Measurements from ENCODE around the gene RASSF5.
A peak's percentile ranks its signal among the peaks of the same experiment; 100 is the strongest.

The RASSF5 gene

GRCh38 chr1:206518743-206519142, 11.4 kb downstream of the RASSF5 start:
- no peak for DNase-seq

DNA sequence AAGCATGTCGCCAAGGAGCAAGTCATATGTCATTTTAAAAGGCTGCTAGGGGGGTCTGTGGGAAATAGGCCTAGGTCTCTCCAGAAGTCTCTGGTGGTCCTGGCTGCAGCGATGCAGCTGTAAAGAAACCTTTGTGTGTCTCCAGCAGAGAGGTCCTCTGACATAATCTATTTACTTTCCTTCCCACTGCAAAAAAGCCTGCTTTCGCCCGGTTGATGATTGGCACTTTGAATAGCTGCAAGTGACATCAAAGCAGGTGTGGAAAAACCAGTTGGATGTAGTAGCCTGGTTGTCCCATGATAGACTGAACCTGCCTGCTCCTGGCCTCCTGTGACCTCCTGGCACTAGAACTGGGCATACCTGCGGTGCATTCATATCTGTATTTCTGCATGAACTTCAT, 13.8 kb downstream of the RASSF5 start:
- peak; percentile 34 for DNase-seq

DNA sequence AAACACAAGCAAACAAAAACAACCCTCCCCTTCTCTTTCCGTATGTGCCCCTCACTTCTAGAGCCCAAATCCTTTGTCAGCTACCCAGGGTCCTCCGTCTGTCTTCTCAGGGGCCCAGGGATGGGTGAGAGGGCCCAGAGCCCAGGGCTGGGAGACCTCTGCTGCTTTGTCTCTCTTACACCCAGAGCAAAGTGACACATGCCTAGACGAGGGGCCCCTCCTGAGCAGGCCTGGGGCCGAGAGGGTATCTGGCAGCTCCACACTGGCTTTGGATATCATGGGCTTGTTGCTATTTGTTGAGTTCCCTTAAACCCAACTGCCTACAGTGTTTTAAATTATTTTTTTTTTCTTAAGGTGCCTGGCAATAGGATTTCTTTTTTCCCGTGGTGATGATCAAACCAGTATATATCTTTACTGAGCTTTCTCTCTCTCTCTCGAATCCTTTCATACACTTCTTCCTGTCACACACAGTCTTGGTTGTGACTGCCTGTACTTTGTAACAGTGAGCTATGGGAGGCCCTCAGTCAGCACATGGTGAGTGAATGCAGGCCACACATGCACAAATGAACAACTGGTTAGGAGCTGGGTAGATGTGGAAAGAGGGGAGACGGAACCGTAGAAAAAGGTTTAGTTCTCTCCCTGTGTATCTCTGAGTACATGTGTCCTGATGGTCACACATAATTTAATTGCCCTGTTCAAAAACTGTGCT, 14.5 kb downstream of the RASSF5 start:
- no peak for DNase-seq

DNA sequence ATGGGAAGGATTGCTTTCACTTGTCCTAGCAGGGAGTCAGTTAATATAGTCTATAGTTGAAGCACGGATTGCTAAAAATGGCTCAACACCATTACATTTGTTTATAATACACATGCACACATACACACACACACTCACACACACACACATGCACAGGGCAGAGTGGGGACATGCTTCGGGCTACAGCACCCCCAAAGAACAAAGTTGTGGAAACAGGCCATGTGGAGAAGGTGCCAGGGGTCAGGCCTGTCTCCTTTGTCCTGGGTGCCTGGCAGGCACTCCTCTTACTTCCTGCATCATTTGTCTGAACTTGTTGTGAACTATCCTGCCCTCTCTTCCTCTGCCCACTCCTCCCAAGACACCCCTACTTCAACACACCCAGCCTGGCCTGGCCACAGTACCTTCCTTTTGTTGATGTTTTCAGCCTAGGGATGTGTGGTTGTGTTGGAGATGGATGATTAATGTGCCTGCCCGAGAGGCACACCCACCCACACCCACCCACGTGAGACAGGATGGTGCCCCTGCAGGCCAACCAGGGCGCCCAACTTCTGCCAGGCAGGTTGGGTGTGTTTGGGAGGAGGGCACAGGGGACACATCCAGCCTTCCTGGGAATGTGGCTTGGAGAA, 17.5 kb downstream of the RASSF5 start:
- DNase-seq, result no peak

DNA sequence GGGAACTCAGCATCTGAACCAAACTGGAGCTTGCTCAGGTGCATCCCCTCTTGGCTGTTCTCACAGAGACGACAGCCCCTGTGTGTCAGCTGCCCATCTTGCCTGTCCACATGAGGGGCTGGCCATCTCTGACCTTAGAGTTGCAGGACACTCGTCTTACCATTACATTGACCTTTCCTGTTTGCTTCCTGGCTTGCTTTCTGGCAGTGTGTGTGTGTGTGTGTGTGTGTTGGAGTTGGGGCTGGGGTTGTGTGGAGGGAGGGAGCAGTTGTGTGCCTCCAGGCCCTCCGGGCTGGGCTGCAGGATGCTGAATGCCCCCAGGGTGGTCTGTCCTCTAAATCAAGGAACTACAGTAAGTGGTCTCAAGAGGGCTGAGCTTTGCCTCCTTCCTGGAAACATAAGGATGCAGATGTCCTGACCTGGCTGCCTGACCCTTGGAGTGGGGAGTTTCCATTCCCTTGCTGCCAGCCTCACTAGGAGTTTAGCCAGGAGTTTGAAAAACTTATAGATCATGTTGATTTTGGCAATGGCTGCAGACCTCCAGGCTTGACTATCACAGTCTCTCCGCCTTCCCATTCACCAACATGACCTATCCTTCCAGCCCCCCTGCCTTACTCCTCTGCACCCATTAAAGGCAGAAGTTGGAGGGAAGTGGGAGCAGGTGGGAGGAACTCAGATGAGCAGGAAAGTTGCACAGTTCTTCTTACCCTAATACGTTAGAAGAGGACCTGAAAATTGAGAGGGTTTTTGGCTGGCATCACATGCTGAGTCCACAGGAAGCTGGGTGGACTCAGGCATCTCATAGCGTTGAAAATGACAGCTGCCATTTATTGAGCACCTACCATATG, 19.0 kb downstream of the RASSF5 start:
- DNase-seq, result no peak

- no peak for DNase-seq
Observed at GRCh38 chr1:206529425-206529824, 22.1 kb downstream of the RASSF5 start.

DNA sequence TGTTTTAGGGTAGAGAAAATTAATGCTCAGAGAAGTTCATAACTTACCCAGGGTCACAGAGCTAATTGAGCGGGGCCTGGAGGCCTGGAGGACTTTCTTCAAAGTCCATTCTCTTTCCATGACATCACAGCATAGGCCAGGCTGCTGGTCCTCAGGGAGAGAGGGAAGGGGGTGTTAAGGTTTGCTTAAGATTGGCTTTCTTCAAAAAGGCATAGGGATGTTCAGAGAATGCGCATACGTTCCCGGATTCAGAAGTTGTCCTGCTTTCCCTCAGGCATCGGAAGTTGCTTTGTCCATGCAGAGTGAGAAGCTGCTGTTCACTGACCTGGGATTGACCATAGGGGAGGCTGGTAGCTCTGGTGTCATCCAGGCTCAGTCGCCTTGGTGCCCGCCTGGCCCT, 25.0 kb downstream of the RASSF5 start:
- no peak for DNase-seq

DNA sequence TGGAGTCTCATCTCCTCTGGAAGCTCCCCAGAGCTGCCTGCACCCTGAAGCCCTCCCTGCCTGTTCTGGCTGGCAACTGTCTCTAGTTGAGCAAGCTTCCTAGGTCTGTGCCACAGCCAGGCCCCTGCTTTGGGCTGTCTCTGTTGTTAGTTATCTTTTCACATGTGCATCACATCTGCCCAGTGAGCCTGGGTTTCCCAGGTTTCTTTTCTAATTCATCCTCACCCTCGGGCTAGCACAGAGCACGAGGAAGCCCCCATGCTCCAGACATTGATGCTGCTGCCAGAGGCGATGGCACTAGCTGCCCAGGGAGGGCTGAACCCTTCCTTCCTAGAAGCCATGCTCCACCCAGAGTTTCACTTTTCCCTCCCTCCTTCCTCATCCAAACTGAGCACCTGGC, 27.2 kb downstream of the RASSF5 start:
- no peak for DNase-seq

- no peak for DNase-seq
Observed at GRCh38 chr1:206535853-206536188, 28.5 kb downstream of the RASSF5 start.

- no peak for DNase-seq
Observed at GRCh38 chr1:206537141-206537540, 29.8 kb downstream of the RASSF5 start.

DNA sequence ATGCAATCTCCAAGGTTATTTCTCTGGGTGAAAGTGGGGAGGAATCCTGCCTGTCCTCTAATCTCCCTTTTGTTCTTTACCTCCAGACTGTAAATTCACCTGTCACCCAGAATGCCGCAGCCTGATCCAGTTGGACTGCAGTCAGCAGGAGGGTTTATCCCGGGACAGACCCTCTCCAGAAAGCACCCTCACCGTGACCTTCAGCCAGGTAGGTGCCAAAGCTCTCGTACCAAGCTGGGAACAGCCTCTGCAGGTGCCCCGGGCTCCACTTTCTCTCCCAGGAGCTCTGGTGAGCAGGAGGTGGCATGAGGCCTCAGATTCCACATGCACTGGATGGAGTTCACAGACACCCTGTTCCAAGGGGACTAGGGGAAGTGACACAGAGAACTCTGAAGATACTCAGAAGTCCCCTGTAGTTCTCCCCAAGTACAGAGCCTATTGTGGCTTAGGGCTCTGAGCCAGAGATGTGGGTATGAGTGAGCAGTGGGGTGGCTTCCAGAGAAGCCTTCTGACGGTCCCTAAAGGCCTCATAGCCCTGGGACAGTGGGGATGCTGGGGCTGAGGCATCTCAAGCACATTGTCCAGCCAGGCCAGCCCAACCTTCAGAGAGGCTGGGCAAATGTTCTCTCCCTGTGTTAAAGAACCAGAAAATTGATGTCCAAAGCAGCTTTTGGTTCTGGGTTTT, 30.9 kb downstream of the RASSF5 start:
- DNase-seq, result no peak

- no peak for DNase-seq
Observed at GRCh38 chr1:206538901-206539640, 31.7 kb downstream of the RASSF5 start.

DNA sequence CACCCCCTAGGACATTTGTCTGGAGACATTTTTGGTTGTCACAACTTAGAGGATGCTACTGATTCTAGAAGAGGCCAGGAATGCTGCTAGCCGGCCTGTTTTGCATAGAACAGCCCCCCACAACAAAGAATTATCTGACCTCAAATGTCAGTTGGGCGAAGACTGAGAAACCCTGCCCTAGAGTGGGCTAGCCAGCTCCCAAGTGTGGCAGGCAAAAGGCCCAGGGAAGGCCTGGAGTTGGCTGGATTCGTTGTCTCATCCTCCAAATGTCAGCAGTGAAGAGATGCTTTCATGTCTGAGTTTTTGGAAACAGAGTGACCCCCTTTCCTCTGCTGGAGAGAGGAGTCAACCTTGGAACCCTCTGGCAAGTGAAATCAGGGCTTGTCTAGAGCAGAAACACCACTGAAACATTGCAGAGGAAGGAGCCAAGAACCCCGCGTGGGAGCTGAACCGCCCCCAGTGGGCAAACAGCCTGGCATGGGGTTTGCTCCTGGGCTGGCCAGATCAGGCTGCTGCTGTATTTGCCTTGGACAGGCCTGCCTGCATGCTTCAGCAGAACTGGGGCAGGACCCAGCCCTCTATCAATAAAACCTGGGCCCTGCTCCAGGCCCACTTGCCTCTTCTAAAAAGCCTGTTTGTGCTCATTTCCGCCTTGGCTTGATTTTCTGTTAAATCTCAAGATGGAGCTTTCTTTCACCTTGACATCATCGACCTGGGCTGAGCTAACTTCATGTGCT, 32.9 kb downstream of the RASSF5 start:
- no peak for DNase-seq

DNA sequence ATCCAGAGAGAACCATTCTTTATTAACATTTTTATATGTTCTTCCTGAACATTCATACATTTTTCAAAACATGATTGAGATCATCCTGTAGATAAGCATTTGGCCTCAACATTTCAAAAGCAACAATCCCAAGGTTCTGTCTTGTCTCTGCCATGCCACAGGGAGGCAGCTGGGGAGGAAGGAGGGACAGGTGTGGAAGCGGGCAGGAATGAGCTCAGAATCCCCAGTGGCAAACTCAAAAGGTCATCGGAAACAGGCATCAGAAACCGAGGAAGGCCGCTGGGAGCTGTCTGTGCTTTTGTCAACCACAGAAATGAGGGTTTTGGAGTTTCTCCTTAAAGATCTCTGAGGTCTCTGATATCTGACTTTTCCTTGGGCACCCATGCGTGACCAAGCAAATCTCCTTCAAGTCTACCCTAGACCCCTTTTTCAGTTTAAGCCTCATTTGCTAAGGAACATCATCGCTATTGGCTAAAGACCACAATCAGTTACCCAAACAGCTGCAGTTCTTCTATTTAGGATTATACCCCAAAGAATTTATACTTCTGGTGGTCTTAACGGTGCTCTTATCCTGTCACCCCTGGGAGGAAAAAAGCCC, 34.0 kb downstream of the RASSF5 start:
- no peak for DNase-seq

- DNase-seq, result no peak
Observed at GRCh38 chr1:206544562-206545257, 37.4 kb downstream of the RASSF5 start.

DNA sequence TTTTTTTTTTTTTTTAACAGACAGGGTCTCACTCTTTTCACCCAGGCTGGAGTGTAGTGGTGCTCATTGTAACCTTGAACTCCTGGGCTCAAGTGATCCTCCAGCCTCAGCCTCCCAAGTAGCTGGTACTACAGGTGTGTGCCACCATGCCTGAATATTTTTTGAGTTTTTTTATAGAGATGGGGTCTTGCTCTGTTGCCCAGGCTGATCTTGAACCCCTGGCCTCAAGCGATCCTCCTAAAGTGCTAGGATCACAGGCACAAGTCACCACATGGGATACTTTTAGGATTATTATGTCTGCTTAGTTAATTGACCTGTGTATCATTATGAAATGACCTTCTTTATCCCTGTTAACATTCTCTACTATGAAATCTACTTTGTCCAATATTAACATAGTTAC, 38.0 kb downstream of the RASSF5 start:
- DNase-seq, result no peak

DNA sequence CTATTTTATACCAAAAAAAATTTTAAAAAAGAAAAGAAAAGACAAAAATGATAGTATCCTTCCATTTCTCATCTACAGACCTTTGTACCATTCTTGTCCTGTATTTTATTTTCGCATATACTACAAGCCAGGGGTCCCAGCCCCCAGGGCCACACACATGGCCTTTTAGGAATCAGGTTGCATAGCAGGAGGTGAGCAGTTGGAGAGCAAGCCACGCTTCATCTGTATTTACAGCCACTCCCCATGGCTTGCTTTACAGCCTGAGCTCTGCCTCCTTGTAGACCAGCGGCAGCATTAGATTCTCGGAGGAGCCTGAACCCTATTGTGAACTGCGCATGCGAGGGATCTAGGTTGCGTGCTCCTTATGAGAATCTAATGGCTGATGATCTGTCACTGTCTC, 39.8 kb downstream of the RASSF5 start:
- no peak for DNase-seq

DNA sequence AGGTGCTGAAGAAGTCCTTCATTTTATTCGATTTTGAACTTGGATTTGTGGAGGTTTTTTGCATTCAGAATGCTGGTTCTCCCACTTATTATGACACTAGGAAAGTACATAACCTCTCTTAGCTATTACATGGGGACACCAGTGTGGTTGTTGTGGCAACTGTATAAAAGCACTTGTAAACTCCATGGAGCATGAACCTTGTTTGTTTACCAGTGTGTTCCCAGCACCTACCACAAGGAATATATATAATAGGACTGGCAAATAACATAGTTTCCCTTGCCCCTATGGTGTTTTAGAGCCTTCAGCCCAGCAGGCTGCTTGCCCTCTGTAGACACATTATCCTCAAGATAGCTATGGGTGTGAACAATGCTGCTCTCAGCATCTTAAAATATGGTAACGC, 43.1 kb downstream of the RASSF5 start:
- no peak for DNase-seq

DNA sequence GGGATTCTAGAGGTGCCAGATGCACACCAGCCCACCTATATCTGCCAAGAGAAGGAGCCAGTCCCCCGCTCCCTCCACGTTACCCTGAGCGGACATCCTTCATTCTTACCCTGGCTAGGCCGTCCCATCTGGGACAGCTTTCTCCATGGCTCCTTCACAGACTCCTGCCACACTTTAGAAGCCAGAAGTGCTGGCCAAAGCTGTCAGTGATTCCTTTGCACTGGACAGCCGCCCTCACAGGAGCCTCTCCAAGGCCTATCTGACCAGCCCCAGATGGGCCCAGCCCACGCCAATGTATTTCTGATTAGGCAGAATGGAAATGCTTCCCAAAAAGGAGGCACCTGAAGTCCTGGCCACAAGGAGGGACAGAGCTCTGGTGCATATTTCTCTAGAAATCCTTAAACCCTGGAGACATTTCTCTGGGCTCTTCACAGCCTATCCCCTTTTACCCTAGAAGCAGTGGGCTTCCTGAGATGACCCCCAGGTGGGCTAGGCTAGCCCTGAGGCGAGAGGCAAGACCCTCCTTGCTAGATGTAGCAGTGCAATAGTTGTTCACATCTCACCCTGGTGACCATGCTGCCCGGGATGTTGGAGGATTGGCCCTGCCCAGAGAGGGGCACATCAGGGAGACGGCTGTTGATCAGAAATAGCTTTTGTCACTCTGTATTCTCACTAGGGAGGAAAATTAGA, 44.1 kb downstream of the RASSF5 start:
- DNase-seq, result no peak

DNA sequence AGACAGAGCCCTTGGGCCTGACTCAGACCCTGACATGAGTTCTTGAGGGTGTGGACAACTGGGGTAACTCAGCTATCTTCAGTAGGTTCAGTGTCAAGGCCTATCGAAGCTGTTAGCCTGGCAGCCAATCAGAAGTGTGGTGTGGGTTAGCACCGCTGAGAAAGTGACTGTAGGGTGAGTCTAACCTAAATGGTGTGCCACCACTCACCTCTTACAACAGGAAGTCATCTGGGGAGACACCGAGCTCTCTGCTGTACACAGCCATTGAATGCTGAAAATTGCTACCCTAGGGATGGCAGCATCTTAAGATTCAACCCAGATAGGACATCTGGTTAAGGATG, 44.6 kb downstream of the RASSF5 start:
- DNase-seq, result no peak

DNA sequence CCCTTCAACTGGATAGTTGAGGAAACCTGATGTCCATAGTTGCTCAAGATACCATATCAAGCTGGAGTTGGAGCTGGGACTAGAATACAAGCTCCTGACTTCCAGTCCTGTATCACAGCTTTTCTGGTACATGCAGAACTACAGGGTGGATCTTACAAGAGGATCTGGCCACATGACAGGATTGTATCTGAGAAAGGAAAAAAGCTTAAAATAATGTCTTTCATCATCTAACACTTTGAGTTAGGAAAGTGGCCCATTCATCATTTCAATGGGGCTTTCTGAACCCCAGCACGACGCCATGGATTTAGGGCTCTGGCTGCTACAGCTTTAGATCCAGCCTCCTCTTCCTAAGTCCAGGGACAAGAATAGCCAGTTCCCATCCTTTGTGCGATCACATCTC, 46.9 kb downstream of the RASSF5 start:
- no peak for DNase-seq
